ENCODE measurements around the gene ARG1.

GRCh38 chr6:131545317-131545716 is 27.7 kb upstream of the ARG1 start:
- no peak for TF ChIP-seq EZH2phosphoT487 (IDR thresholded peaks at IDR 0.05)
- TF ChIP-seq CTCF (IDR thresholded peaks at IDR 0.05): no peak
